Measurements from ENCODE around the gene HS2ST1. TPM values are rescaled to one million over a fixed set of nuclear protein-coding genes. Genes with fewer than 3 reads are reported as not detected.
"Not testable (repeated sequence)": the region's sequence is repeated elsewhere in the genome, so short reads cannot be mapped to it uniquely, and the experiment has no call there.

The HS2ST1 gene
- total RNA-seq, 1 donor from 2014 or later: 12.6 TPM

DNA sequence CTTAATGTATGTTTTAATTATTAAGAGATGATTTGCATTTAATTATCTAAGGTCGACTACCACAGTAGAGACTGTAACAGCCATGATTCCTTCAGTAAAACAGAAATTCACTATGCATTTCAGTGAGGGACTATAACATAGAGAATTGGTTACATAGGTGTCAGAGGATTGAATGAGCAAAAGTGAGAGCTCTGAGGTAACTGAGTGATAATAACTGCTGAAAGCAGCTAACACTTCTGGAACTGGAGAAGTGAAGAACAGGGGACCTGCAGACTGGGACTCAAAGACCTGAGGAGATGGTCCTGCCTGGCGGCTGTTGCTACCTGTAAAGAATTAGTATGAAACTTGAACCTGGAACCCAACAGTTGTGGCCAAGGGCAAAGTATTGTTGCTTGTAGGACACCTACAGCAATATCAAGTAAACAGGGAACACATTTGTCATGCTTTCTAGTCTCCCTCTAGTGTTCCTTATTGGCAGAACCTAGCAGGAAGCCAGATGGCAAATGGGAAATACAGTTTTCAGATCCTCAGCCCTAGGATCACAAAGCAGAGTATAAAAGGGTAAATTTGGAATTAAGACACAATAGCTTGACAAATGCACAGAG lies 110.6 kb downstream of the HS2ST1 start:
- no peak for DNase-seq
- H3K4me1 ChIP-seq: peaks cover 22% of the 10 kb centered on the region
- intact Hi-C loops (cut with micrococcal nuclease): no loop called here
- no peaks in the 10 kb centered on the region for H3K9me3 ChIP-seq (replicated peaks)
- TF ChIP-seq, protein P1, sequence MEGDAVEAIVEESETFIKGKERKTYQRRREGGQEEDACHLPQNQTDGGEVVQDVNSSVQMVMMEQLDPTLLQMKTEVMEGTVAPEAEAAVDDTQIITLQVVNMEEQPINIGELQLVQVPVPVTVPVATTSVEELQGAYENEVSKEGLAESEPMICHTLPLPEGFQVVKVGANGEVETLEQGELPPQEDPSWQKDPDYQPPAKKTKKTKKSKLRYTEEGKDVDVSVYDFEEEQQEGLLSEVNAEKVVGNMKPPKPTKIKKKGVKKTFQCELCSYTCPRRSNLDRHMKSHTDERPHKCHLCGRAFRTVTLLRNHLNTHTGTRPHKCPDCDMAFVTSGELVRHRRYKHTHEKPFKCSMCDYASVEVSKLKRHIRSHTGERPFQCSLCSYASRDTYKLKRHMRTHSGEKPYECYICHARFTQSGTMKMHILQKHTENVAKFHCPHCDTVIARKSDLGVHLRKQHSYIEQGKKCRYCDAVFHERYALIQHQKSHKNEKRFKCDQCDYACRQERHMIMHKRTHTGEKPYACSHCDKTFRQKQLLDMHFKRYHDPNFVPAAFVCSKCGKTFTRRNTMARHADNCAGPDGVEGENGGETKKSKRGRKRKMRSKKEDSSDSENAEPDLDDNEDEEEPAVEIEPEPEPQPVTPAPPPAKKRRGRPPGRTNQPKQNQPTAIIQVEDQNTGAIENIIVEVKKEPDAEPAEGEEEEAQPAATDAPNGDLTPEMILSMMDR (IDR thresholded peaks at IDR 0.05; ENCODE audit: borderline replicate concordance): peak; percentile 61
- H3K36me3 ChIP-seq: no peaks in the 10 kb centered on the region
- H3K4me3 ChIP-seq: no peak overlapping the region
- no peaks in the 10 kb centered on the region for H3K27me3 ChIP-seq (ENCODE audit: low read depth)
- H3K27ac ChIP-seq (replicated peaks): no peak overlapping the region

DNA sequence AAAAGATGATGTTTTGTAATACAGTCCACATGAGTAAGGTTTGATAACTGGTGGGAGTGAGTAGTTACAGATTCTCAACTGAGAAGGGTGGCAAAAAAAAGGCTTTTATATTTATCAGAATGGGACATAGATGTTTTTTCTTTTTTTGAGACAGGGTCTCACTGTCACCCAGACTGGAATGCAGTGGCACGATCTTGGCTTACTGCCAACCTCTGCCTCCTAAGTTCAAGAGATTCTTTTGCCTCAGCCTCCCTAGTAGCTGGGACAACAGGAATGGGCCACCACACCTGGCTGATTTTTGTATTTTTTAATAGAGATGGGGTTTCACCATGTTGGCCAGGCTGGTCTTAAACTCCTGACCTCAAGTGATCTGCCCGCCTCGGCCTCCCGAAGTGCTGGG lies 113.1 kb downstream of the HS2ST1 start:
- intact Hi-C loops (cut with micrococcal nuclease); H3K4me3 ChIP-seq; H3K9me3 ChIP-seq (replicated peaks); DNase-seq; H3K36me3 ChIP-seq; H3K27me3 ChIP-seq (ENCODE audit: low read depth): not testable (repeated sequence)
- peak overlapping the region; percentile 26 for H3K27ac ChIP-seq (replicated peaks)
- H3K4me1 ChIP-seq: peaks cover 22% of the 10 kb centered on the region

DNA sequence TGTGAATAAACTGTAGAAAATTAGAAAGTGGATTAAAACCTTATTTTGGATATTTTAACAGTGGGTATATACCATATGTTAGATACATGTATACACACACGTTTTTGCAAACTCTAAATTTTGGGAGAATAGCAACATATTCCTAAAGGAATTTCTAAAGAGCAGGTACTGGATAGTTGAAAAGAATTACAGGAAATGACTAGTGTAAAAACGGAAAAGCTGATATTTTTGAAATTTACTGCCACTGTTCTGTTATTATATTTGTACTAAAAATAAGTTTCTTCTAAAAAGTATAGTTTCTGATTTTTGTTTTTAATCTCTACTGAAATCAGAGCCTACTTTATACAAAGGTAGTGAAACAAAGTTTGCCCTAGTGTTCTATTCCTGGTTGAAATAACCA lies 114.1 kb downstream of the HS2ST1 start:
- Histone ChIP-seq H3K27ac (replicated peaks) (peak overlapping the region; percentile 26), H3K36me3 (no peaks in the 10 kb centered on the region), H3K4me1 (peaks cover 22% of the 10 kb centered on the region), H3K4me3 (no peak overlapping the region), H3K9me3 (replicated peaks) (no peaks in the 10 kb centered on the region), H3K27me3 (ENCODE audit: low read depth) (no peaks in the 10 kb centered on the region)
- intact Hi-C loops (cut with micrococcal nuclease): no loop called here
- TF ChIP-seq, protein P1 (IDR thresholded peaks at IDR 0.05; ENCODE audit: borderline replicate concordance): no peak
- no peak for DNase-seq

DNA sequence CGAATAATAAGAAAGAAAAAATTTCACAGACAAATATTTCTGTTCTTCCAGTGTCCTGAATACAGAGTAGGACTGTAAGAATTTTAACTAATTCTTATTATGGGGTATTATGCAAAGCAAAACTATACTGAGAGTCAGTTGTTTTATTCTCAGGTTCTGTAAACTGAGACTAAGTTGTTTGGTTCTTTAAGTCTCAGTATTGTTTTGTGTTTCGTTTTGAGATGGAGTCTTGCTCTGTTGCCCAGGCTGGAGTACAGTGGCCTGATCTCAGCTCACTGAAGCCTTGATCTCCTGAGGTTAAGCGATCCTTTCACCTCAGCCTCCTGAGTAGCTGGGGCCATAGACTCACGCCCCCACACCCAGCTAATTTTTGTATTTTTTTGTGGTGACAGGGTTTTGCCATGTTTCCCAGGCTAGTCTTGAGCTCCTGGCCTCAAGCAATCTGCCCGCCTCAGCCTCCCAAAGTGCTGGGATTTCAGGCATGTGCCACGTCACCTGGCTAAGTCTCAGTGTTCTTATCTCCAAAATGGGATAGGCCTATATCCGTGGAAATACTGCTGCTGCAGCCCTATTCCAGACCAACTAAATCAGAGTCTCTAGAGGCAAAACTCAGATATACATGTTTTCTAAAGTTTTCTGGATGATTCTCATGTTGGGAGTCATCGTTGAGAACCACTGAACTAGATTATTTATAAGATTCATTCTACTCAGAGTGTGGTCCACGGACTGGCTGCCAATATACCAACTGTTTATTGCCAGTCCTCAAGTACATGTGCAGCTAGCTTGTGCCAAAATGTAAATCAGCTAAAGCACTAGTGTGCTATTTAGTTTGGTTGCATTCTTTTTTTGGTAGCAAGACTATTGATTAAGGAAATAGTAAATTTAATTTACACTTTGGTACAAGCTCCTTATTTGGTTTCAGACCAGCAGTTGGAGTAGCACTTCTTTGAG lies 116.6 kb downstream of the HS2ST1 start:
- H3K9me3 ChIP-seq (replicated peaks): no peaks in the 10 kb centered on the region
- DNase-seq: no peak
- intact Hi-C loops (cut with micrococcal nuclease): no loop called here
- no peaks in the 10 kb centered on the region for H3K27me3 ChIP-seq (ENCODE audit: low read depth)
- no peak overlapping the region for H3K27ac ChIP-seq (replicated peaks)
- H3K4me1 ChIP-seq: peaks cover 17% of the 10 kb centered on the region
- H3K36me3 ChIP-seq: no peaks in the 10 kb centered on the region
- no peak overlapping the region for H3K4me3 ChIP-seq
- TF ChIP-seq, protein P1 (IDR thresholded peaks at IDR 0.05; ENCODE audit: borderline replicate concordance): no peak

DNA sequence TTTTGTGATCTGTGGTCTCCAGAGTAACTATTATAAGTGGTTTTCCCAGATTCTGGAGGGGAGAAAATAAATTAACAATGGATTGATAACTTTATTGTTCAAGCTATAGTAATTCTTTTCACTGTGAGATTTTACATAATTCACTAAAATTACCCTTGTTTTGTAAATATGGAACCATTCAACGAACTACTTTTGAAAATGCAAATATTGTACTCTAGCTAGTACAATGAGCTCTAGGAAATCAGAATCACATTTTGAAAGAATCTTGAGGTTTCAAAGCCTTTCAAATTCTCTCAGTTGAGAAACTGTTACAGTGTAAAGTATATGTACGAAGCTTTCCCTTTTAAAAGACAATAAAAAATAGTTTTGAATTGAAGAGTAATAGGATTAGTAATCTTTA lies 119.9 kb downstream of the HS2ST1 start:
- H3K36me3 ChIP-seq: no peaks in the 10 kb centered on the region
- no peaks in the 10 kb centered on the region for H3K27me3 ChIP-seq (ENCODE audit: low read depth)
- H3K9me3 ChIP-seq (replicated peaks): no peaks in the 10 kb centered on the region
- DNase-seq: no peak
- H3K27ac ChIP-seq (replicated peaks): no peak overlapping the region
- intact Hi-C loops (cut with micrococcal nuclease): no loop called here
- TF ChIP-seq, protein P1 (IDR thresholded peaks at IDR 0.05; ENCODE audit: borderline replicate concordance): no peak
- H3K4me3 ChIP-seq: no peak overlapping the region
- H3K4me1 ChIP-seq: no peaks in the 10 kb centered on the region

DNA sequence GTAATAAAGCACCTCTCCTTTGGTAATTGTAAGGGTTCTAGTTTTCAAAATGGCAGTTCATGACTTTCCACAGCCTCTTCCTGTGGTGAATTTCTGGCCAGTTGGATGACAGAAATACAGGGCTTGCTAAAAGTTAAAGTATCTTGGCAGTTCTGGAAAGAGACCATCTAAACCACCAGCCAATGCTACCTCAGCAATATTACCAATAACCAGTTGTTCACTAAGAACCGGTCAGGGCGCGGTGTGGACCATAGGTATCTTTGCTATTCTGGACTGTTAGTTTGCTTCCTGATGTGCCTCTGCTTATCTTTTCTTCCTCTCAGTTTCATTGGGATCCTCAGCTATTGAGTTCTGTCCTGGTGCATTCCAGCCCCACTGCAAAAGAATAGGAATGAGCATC lies 124.7 kb downstream of the HS2ST1 start:
- no peak overlapping the region for H3K27ac ChIP-seq (replicated peaks)
- intact Hi-C loops (cut with micrococcal nuclease): no loop called here
- H3K4me1 ChIP-seq: peaks cover 2% of the 10 kb centered on the region
- no peaks in the 10 kb centered on the region for H3K9me3 ChIP-seq (replicated peaks)
- TF ChIP-seq, protein P1 (IDR thresholded peaks at IDR 0.05; ENCODE audit: borderline replicate concordance): no peak
- no peaks in the 10 kb centered on the region for H3K27me3 ChIP-seq (ENCODE audit: low read depth)
- H3K4me3 ChIP-seq: no peak overlapping the region
- DNase-seq: no peak
- H3K36me3 ChIP-seq: no peaks in the 10 kb centered on the region
